Activated T-helper 17 cell treated with anti-CD3 and anti-CD28 coated beads, Interleukin-2, amount 50 U/mL, for 72 hours (primary cell): ENCODE measurements around the gene SHISA7. TPM values are rescaled to one million over a fixed set of nuclear protein-coding genes. Genes with fewer than 3 reads are reported as not detected.
"Not testable (repeated sequence)": the region's sequence is repeated elsewhere in the genome, so short reads cannot be mapped to it uniquely, and the experiment has no call there.

Experiments used
- ATAC-seq: fragments of 150-1000 bp; cut with Tn5 transposase; replicated peaks from 2 replicates; pipeline ENCODE4 v1.10.0; 2021; ENCODE audit warnings: mild to moderate bottlenecking, moderate library complexity
- H3K27ac Mint-ChIP-seq: one replicate; pipeline ENCODE4 v1.8.0; 2022; ENCODE audit warnings: mixed read lengths
- H3K27me3 Mint-ChIP-seq: one replicate; pipeline ENCODE4 v1.8.0; 2022; ENCODE audit warnings: mixed read lengths
- H3K36me3 Mint-ChIP-seq: one replicate; pipeline ENCODE4 v1.8.0; 2022; ENCODE audit warnings: low read depth, mild to moderate bottlenecking, mixed read lengths
- H3K4me1 Mint-ChIP-seq: one replicate; pipeline ENCODE4 v1.8.0; 2022; ENCODE audit warnings: mixed read lengths
- H3K4me3 Mint-ChIP-seq: one replicate; pipeline ENCODE4 v1.8.0; 2022; ENCODE audit warnings: mild to moderate bottlenecking, mixed read lengths
- H3K9me3 Mint-ChIP-seq: one replicate; pipeline ENCODE4 v1.8.0; 2022; ENCODE audit warnings: mixed read lengths
- total RNA-seq, 2 donors: library from RNA; stranded (reverse); gene quantifications; one replicate each; pipeline ENCODE4 v1.2.3, GENCODE V29; 2022

Gene SHISA7
- total RNA-seq, 2 donors from 2014 or later = 0.11 TPM; not detected in 1

GRCh38 chr19:55407800-55408532 lies 35.1 kb downstream of the SHISA7 start:
- H3K9me3 Mint-ChIP-seq = no peaks in the 10 kb centered on the region
- H3K4me1 Mint-ChIP-seq = peaks cover 14% of the 10 kb centered on the region
- H3K36me3 Mint-ChIP-seq = peaks cover 53% of the 10 kb centered on the region
- H3K27me3 Mint-ChIP-seq = no peaks in the 10 kb centered on the region
- peak overlapping the region; percentile 98 for H3K27ac Mint-ChIP-seq
- peak overlapping the region; percentile 97 for H3K4me3 Mint-ChIP-seq
- peak; percentile 94 for ATAC-seq

GRCh38 chr19:55407550-55407799 lies 35.6 kb downstream of the SHISA7 start, which contains the start of gene UBE2S:
Gene UBE2S (minus strand): TSS chr19:55407788. CDS start chr19:55407589, 199 bp downstream.
- H3K9me3 Mint-ChIP-seq, ATAC-seq, H3K27me3 Mint-ChIP-seq: not testable (repeated sequence)
- Mint-ChIP-seq H3K36me3 (peaks cover 57% of the 10 kb centered on the region), H3K4me1 (peaks cover 14% of the 10 kb centered on the region), H3K4me3 (peak within 1 kb of the TSS; percentile 97), H3K27ac (peak within 1 kb of the TSS; percentile 98)

- ATAC-seq = peak; percentile 2
- H3K27ac Mint-ChIP-seq = peak overlapping the region; percentile 98
Observed at GRCh38 chr19:55406826-55407549, 36.1 kb downstream of the SHISA7 start.

GRCh38 chr19:55406091-55406825 lies 36.8 kb downstream of the SHISA7 start:
- no peaks in the 10 kb centered on the region for H3K27me3 Mint-ChIP-seq
- peak overlapping the region; percentile 97 for H3K4me3 Mint-ChIP-seq
- peak overlapping the region; percentile 90 for H3K27ac Mint-ChIP-seq
- no peaks in the 10 kb centered on the region for H3K9me3 Mint-ChIP-seq
- no peak for ATAC-seq
- H3K4me1 Mint-ChIP-seq = peaks cover 14% of the 10 kb centered on the region
- peaks cover 67% of the 10 kb centered on the region for H3K36me3 Mint-ChIP-seq

More at GRCh38 chr19:55406826-55407549, 36.1 kb downstream of the SHISA7 start:
- no peaks in the 10 kb centered on the region for H3K27me3 Mint-ChIP-seq
- no peaks in the 10 kb centered on the region for H3K9me3 Mint-ChIP-seq
- H3K36me3 Mint-ChIP-seq = peaks cover 62% of the 10 kb centered on the region
- peak overlapping the region; percentile 97 for H3K4me3 Mint-ChIP-seq
- peaks cover 14% of the 10 kb centered on the region for H3K4me1 Mint-ChIP-seq

GRCh38 chr19:55405638-55406037 lies 37.5 kb downstream of the SHISA7 start:
- Mint-ChIP-seq H3K9me3 (no peaks in the 10 kb centered on the region), H3K27me3 (no peaks in the 10 kb centered on the region), H3K36me3 (peaks cover 72% of the 10 kb centered on the region), H3K4me3 (peak overlapping the region; percentile 97), H3K4me1 (peaks cover 14% of the 10 kb centered on the region), H3K27ac (peak overlapping the region; percentile 90)
- ATAC-seq = no peak

GRCh38 chr19:55402509-55402908 lies 40.6 kb downstream of the SHISA7 start:
- H3K4me3 Mint-ChIP-seq = no peak overlapping the region
- ATAC-seq = no peak
- peaks cover 70% of the 10 kb centered on the region for H3K36me3 Mint-ChIP-seq
- peaks cover 23% of the 10 kb centered on the region for H3K4me1 Mint-ChIP-seq
- no peak overlapping the region for H3K27ac Mint-ChIP-seq
- no peaks in the 10 kb centered on the region for H3K9me3 Mint-ChIP-seq
- H3K27me3 Mint-ChIP-seq = no peaks in the 10 kb centered on the region

- H3K4me1 Mint-ChIP-seq = peaks cover 20% of the 10 kb centered on the region
- H3K27ac Mint-ChIP-seq, H3K4me3 Mint-ChIP-seq: not testable (repeated sequence)
Observed at GRCh38 chr19:55401390-55401789, 41.7 kb downstream of the SHISA7 start.

GRCh38 chr19:55400281-55401087 lies 42.6 kb downstream of the SHISA7 start:
- Mint-ChIP-seq H3K4me3 (no peak overlapping the region), H3K36me3 (peaks cover 50% of the 10 kb centered on the region), H3K27me3 (no peaks in the 10 kb centered on the region), H3K27ac (no peak overlapping the region), H3K9me3 (no peaks in the 10 kb centered on the region), H3K4me1 (peaks cover 11% of the 10 kb centered on the region)
- ATAC-seq = no peak

More at GRCh38 chr19:55401390-55401789, 41.7 kb downstream of the SHISA7 start:
- not testable (repeated sequence) for H3K9me3 Mint-ChIP-seq, ATAC-seq, H3K27me3 Mint-ChIP-seq
- H3K36me3 Mint-ChIP-seq = peaks cover 59% of the 10 kb centered on the region

- ATAC-seq = peak; percentile 92
- H3K27ac Mint-ChIP-seq = peak overlapping the region; percentile 81
- H3K9me3 Mint-ChIP-seq = no peaks in the 10 kb centered on the region
- peaks cover 9% of the 10 kb centered on the region for H3K4me1 Mint-ChIP-seq
- H3K36me3 Mint-ChIP-seq = peaks cover 28% of the 10 kb centered on the region
- no peaks in the 10 kb centered on the region for H3K27me3 Mint-ChIP-seq
- H3K4me3 Mint-ChIP-seq = peak overlapping the region; percentile 62
Observed at GRCh38 chr19:55398200-55398925, 44.7 kb downstream of the SHISA7 start.

- H3K27ac Mint-ChIP-seq = no peak overlapping the region
- H3K36me3 Mint-ChIP-seq = peaks cover 42% of the 10 kb centered on the region
- no peak overlapping the region for H3K4me3 Mint-ChIP-seq
- peaks cover 13% of the 10 kb centered on the region for H3K4me1 Mint-ChIP-seq
- ATAC-seq = no peak
- no peaks in the 10 kb centered on the region for H3K27me3 Mint-ChIP-seq
- H3K9me3 Mint-ChIP-seq = no peaks in the 10 kb centered on the region
Observed at GRCh38 chr19:55392820-55393761, 50.0 kb downstream of the SHISA7 start.

GRCh38 chr19:55391702-55392615 lies 51.1 kb downstream of the SHISA7 start:
- Mint-ChIP-seq H3K36me3 (peaks cover 54% of the 10 kb centered on the region), H3K27ac (no peak overlapping the region), H3K27me3 (no peaks in the 10 kb centered on the region), H3K9me3 (no peaks in the 10 kb centered on the region), H3K4me1 (peaks cover 10% of the 10 kb centered on the region), H3K4me3 (no peak overlapping the region)
- ATAC-seq = no peak

- Mint-ChIP-seq H3K27ac (peak overlapping the region; percentile 75), H3K27me3 (no peaks in the 10 kb centered on the region), H3K4me3 (no peak overlapping the region), H3K36me3 (peaks cover 61% of the 10 kb centered on the region), H3K4me1 (peaks cover 14% of the 10 kb centered on the region), H3K9me3 (no peaks in the 10 kb centered on the region)
- no peak for ATAC-seq
Observed at GRCh38 chr19:55391191-55391670, 51.9 kb downstream of the SHISA7 start.
